Measurements from ENCODE around the gene CAVIN3.
A peak's percentile ranks its signal among the peaks of the same experiment; 100 is the strongest.

- TF ChIP-seq CTCF (IDR thresholded peaks at IDR 0.05) (peak; percentile 92), EZH2 (IDR thresholded peaks at IDR 0.05) (no peak), EZH2phosphoT487 (IDR thresholded peaks at IDR 0.05) (no peak)
Observed at GRCh38 chr11:6315811-6316425, 4.4 kb downstream of the CAVIN3 start.

Measured in neural progenitor cell (in vitro differentiated cells).